ENCODE results near the gene TMEM119. TPM values are rescaled to one million over a fixed set of nuclear protein-coding genes. Genes with fewer than 3 reads are reported as not detected.
A peak's percentile ranks its signal among the peaks of the same experiment; 100 is the strongest.

TMEM119 gene
- total RNA-seq, 1 donor from 2014 or later = 0.47 TPM

GRCh38 chr12:108615918-108616317 is 18.0 kb upstream of the TMEM119 start:
- Mint-ChIP-seq H3K4me1 (peaks cover 50% of the 10 kb centered on the region), H3K9me3 (peaks cover 7% of the 10 kb centered on the region), H3K27me3 (no peaks in the 10 kb centered on the region), H3K36me3 (ENCODE audit: low read depth) (peaks cover 38% of the 10 kb centered on the region), H3K4me3 (no peak overlapping the region), H3K27ac (peak overlapping the region; percentile 93)
- no peak for DNase-seq
- intact Hi-C loops (cut with micrococcal nuclease) = loop anchor here (2.0 to 5.0 kb wide), 2 partner anchors 17 to 99 kb away; partner anchors contain the start of genes FICD and SELPLG

GRCh38 chr12:108614639-108615038 is 16.8 kb upstream of the TMEM119 start:
- peaks cover 7% of the 10 kb centered on the region for H3K9me3 Mint-ChIP-seq
- peaks cover 28% of the 10 kb centered on the region for H3K36me3 Mint-ChIP-seq (ENCODE audit: low read depth)
- intact Hi-C loops (cut with micrococcal nuclease) = loop anchor here (5.0 kb wide), 1 partner anchor 97 kb away; the partner anchor contains the start of gene FICD
- no peak overlapping the region for H3K4me3 Mint-ChIP-seq
- peaks cover 44% of the 10 kb centered on the region for H3K4me1 Mint-ChIP-seq
- DNase-seq = no peak
- H3K27ac Mint-ChIP-seq = peak overlapping the region; percentile 10
- H3K27me3 Mint-ChIP-seq = peaks cover 3% of the 10 kb centered on the region

GRCh38 chr12:108614041-108614440 is 16.2 kb upstream of the TMEM119 start:
- Mint-ChIP-seq H3K27me3 (peaks cover 3% of the 10 kb centered on the region), H3K4me1 (peaks cover 40% of the 10 kb centered on the region), H3K9me3 (peaks cover 7% of the 10 kb centered on the region), H3K27ac (peak overlapping the region; percentile 10), H3K36me3 (ENCODE audit: low read depth) (peaks cover 27% of the 10 kb centered on the region), H3K4me3 (no peak overlapping the region)
- intact Hi-C loops (cut with micrococcal nuclease) = no loop called here
- no peak for DNase-seq

GRCh38 chr12:108613548-108613947 is 15.7 kb upstream of the TMEM119 start:
- peaks cover 25% of the 10 kb centered on the region for H3K36me3 Mint-ChIP-seq (ENCODE audit: low read depth)
- no peak for DNase-seq
- H3K27me3 Mint-ChIP-seq = peaks cover 3% of the 10 kb centered on the region
- intact Hi-C loops (cut with micrococcal nuclease) = no loop called here
- H3K27ac Mint-ChIP-seq = no peak overlapping the region
- peaks cover 7% of the 10 kb centered on the region for H3K9me3 Mint-ChIP-seq
- H3K4me1 Mint-ChIP-seq = peaks cover 38% of the 10 kb centered on the region
- no peak overlapping the region for H3K4me3 Mint-ChIP-seq

- peaks cover 22% of the 10 kb centered on the region for H3K36me3 Mint-ChIP-seq (ENCODE audit: low read depth)
- H3K9me3 Mint-ChIP-seq = peaks cover 7% of the 10 kb centered on the region
- H3K27me3 Mint-ChIP-seq = peaks cover 3% of the 10 kb centered on the region
- no peak for DNase-seq
- H3K4me3 Mint-ChIP-seq = no peak overlapping the region
- peaks cover 32% of the 10 kb centered on the region for H3K4me1 Mint-ChIP-seq
- H3K27ac Mint-ChIP-seq = no peak overlapping the region
- intact Hi-C loops (cut with micrococcal nuclease) = no loop called here
Observed at GRCh38 chr12:108612788-108613282, 15.0 kb upstream of the TMEM119 start.

- H3K27me3 Mint-ChIP-seq = peaks cover 3% of the 10 kb centered on the region
- H3K4me1 Mint-ChIP-seq = peaks cover 25% of the 10 kb centered on the region
- peaks cover 18% of the 10 kb centered on the region for H3K36me3 Mint-ChIP-seq (ENCODE audit: low read depth)
- H3K4me3 Mint-ChIP-seq = no peak overlapping the region
- peak; percentile 82 for DNase-seq
- no peak overlapping the region for H3K27ac Mint-ChIP-seq
- H3K9me3 Mint-ChIP-seq = peaks cover 7% of the 10 kb centered on the region
- intact Hi-C loops (cut with micrococcal nuclease) = no loop called here
Observed at GRCh38 chr12:108611884-108612415, 14.1 kb upstream of the TMEM119 start.

- peaks cover 9% of the 10 kb centered on the region for H3K36me3 Mint-ChIP-seq (ENCODE audit: low read depth)
- no peak overlapping the region for H3K4me3 Mint-ChIP-seq
- no peak overlapping the region for H3K27ac Mint-ChIP-seq
- peaks cover 2% of the 10 kb centered on the region for H3K9me3 Mint-ChIP-seq
- peak; percentile 54 for DNase-seq
- intact Hi-C loops (cut with micrococcal nuclease) = no loop called here
- H3K27me3 Mint-ChIP-seq = peaks cover 3% of the 10 kb centered on the region
- peaks cover 15% of the 10 kb centered on the region for H3K4me1 Mint-ChIP-seq
Observed at GRCh38 chr12:108610856-108611605, 13.1 kb upstream of the TMEM119 start.

- H3K4me1 Mint-ChIP-seq = peaks cover 15% of the 10 kb centered on the region
- H3K4me3 Mint-ChIP-seq = no peak overlapping the region
- intact Hi-C loops (cut with micrococcal nuclease) = no loop called here
- peaks cover 8% of the 10 kb centered on the region for H3K9me3 Mint-ChIP-seq
- no peak for DNase-seq
- peaks cover 3% of the 10 kb centered on the region for H3K27me3 Mint-ChIP-seq
- H3K27ac Mint-ChIP-seq = no peak overlapping the region
- H3K36me3 Mint-ChIP-seq (ENCODE audit: low read depth) = peaks cover 6% of the 10 kb centered on the region
Observed at GRCh38 chr12:108610336-108610815, 12.5 kb upstream of the TMEM119 start.

GRCh38 chr12:108609537-108610335 is 11.9 kb upstream of the TMEM119 start:
- Mint-ChIP-seq H3K27ac (no peak overlapping the region), H3K4me1 (peaks cover 15% of the 10 kb centered on the region), H3K36me3 (ENCODE audit: low read depth) (peaks cover 6% of the 10 kb centered on the region), H3K9me3 (peaks cover 10% of the 10 kb centered on the region), H3K4me3 (no peak overlapping the region), H3K27me3 (peaks cover 6% of the 10 kb centered on the region)
- no peak for DNase-seq
- intact Hi-C loops (cut with micrococcal nuclease) = no loop called here

GRCh38 chr12:108608616-108609015 is 10.7 kb upstream of the TMEM119 start:
- H3K9me3 Mint-ChIP-seq = peaks cover 10% of the 10 kb centered on the region
- no peak overlapping the region for H3K27ac Mint-ChIP-seq
- no peak overlapping the region for H3K4me3 Mint-ChIP-seq
- H3K4me1 Mint-ChIP-seq = peaks cover 11% of the 10 kb centered on the region
- no peaks in the 10 kb centered on the region for H3K36me3 Mint-ChIP-seq (ENCODE audit: low read depth)
- DNase-seq = peak; percentile 55
- intact Hi-C loops (cut with micrococcal nuclease) = no loop called here
- peaks cover 10% of the 10 kb centered on the region for H3K27me3 Mint-ChIP-seq

GRCh38 chr12:108607981-108608600 is 10.2 kb upstream of the TMEM119 start:
- no peak overlapping the region for H3K4me3 Mint-ChIP-seq
- no peak for DNase-seq
- peaks cover 10% of the 10 kb centered on the region for H3K27me3 Mint-ChIP-seq
- no peaks in the 10 kb centered on the region for H3K36me3 Mint-ChIP-seq (ENCODE audit: low read depth)
- peaks cover 9% of the 10 kb centered on the region for H3K4me1 Mint-ChIP-seq
- intact Hi-C loops (cut with micrococcal nuclease) = no loop called here
- peaks cover 10% of the 10 kb centered on the region for H3K9me3 Mint-ChIP-seq
- H3K27ac Mint-ChIP-seq = no peak overlapping the region

- no peaks in the 10 kb centered on the region for H3K36me3 Mint-ChIP-seq (ENCODE audit: low read depth)
- no peak overlapping the region for H3K4me3 Mint-ChIP-seq
- peaks cover 10% of the 10 kb centered on the region for H3K27me3 Mint-ChIP-seq
- peaks cover under 1% of the 10 kb centered on the region for H3K4me1 Mint-ChIP-seq
- peak overlapping the region; percentile 66 for H3K27ac Mint-ChIP-seq
- peaks cover 10% of the 10 kb centered on the region for H3K9me3 Mint-ChIP-seq
- intact Hi-C loops (cut with micrococcal nuclease) = no loop called here
- no peak for DNase-seq
Observed at GRCh38 chr12:108606492-108606891, 8.6 kb upstream of the TMEM119 start.

GRCh38 chr12:108605690-108606406 is 8.0 kb upstream of the TMEM119 start:
- Mint-ChIP-seq H3K27ac (peak overlapping the region; percentile 66), H3K27me3 (peaks cover 10% of the 10 kb centered on the region), H3K4me1 (no peaks in the 10 kb centered on the region), H3K4me3 (no peak overlapping the region), H3K36me3 (ENCODE audit: low read depth) (no peaks in the 10 kb centered on the region), H3K9me3 (peaks cover 10% of the 10 kb centered on the region)
- peak; percentile 55 for DNase-seq
- intact Hi-C loops (cut with micrococcal nuclease) = no loop called here

All from activated CD4-positive, alpha-beta T cell treated with anti-CD3 and anti-CD28 coated beads, Interleukin-2, amount 10 ng/mL, durations not matched to agents 24 days and 14 days (primary cell).